CD14-positive monocyte (primary cell): ENCODE data around the gene PPP2R5B. TPM values are rescaled to one million over a fixed set of nuclear protein-coding genes. Genes with fewer than 3 reads are reported as not detected.

Experiments used
- DNase-seq, 3 donors: peaks; one replicate each; pipeline ENCODE4 v3.0.0-alpha.2; 2011 to 2022
- H2AFZ ChIP-seq: 2 replicates; pipeline ENCODE4 v1.6.0; 2012; ENCODE audit warnings: mild to moderate bottlenecking, low read depth, low read length, inconsistent platforms; ENCODE audit not compliant: insufficient read depth, poor library complexity, severe bottlenecking
- H3K27ac ChIP-seq, 2 donors: 1 replicate in 1 of 2; 2 replicates in 1 of 2; pipeline ENCODE4 v1.5.1; 2012 to 2013; ENCODE audit warnings: low read length in 2 of 2, control low read depth in 1 of 2, inconsistent platforms in 1 of 2, low read depth in 1 of 2, mild to moderate bottlenecking in 1 of 2
- H3K27me3 ChIP-seq, 2 donors: one replicate each; pipeline versions ENCODE4 v1.6.0 to v1.6.1; 2011 to 2013; ENCODE audit warnings: low read length in 2 of 2; ENCODE audit not compliant: control insufficient read depth in 2 of 2, insufficient read depth in 2 of 2
- H3K36me3 ChIP-seq, 2 donors: replicated peaks in 1 of 2; 1 replicate in 1 of 2; 2 replicates in 1 of 2; pipeline versions ENCODE4 v1.5.1 to v1.6.1; 2012 to 2013; ENCODE audit warnings: low read length in 2 of 2, control low read depth in 1 of 2, inconsistent platforms in 1 of 2, mild to moderate bottlenecking in 1 of 2; ENCODE audit not compliant: insufficient read depth in 2 of 2, control insufficient read depth in 1 of 2
- H3K4me1 ChIP-seq, 2 donors: 1 replicate in 1 of 2; 2 replicates in 1 of 2; pipeline versions ENCODE4 v1.5.1 to v1.6.1; 2012 to 2013; ENCODE audit warnings: low read length in 2 of 2, control low read depth in 1 of 2, inconsistent platforms in 1 of 2, mild to moderate bottlenecking in 1 of 2, moderate library complexity in 1 of 2; ENCODE audit not compliant: insufficient read depth in 2 of 2, control insufficient read depth in 1 of 2
- H3K4me2 ChIP-seq: replicated peaks from 2 replicates; pipeline ENCODE3; 2012; ENCODE audit warnings: low read length, moderate library complexity, mild to moderate bottlenecking; ENCODE audit not compliant: poor library complexity, severe bottlenecking; ENCODE audit errors: extremely low read depth
- H3K4me3 ChIP-seq, 3 experiments: fragments of 200-600 bp in 1 of 3; sonication (generic) in 1 of 3; replicated peaks in 1 of 3; 1 replicate in 2 of 3; 2 replicates in 1 of 3; pipeline ENCODE4 v1.5.1; 2011 to 2013; ENCODE audit warnings: low read length in 3 of 3, mild to moderate bottlenecking in 3 of 3, control low read depth in 2 of 3, low read depth in 2 of 3, inconsistent platforms in 1 of 3, moderate library complexity in 1 of 3
- H3K79me2 ChIP-seq: 2 replicates; pipeline ENCODE4 v1.6.0; 2012; ENCODE audit warnings: mild to moderate bottlenecking, control low read depth, inconsistent platforms, low read length, moderate library complexity; ENCODE audit not compliant: insufficient read depth
- H3K9ac ChIP-seq: 2 replicates; pipeline ENCODE4 v1.6.0; 2017; ENCODE audit warnings: low read length, mild to moderate bottlenecking; ENCODE audit not compliant: insufficient read depth, poor library complexity, severe bottlenecking
- H3K9me3 ChIP-seq, 2 donors: replicated peaks in 1 of 2; 1 replicate in 1 of 2; 2 replicates in 1 of 2; pipeline versions ENCODE4 v1.5.1 to v1.6.1; 2012 to 2013; ENCODE audit warnings: low read length in 2 of 2, control low read depth in 1 of 2; ENCODE audit not compliant: control insufficient read depth in 1 of 2, insufficient read depth in 1 of 2
- H4K20me1 ChIP-seq: 2 replicates; pipeline ENCODE4 v1.6.0; 2012; ENCODE audit warnings: mild to moderate bottlenecking, low read length, control low read depth, moderate library complexity; ENCODE audit not compliant: insufficient read depth
- H3K27ac Mint-ChIP-seq, 7 donors: one replicate each; pipeline ENCODE4 v1.8.0; 2020; ENCODE audit warnings: mild to moderate bottlenecking in 7 of 7, mixed read lengths in 7 of 7, moderate library complexity in 6 of 7, inconsistent platforms in 2 of 7
- H3K27me3 Mint-ChIP-seq, 3 donors: one replicate each; pipeline ENCODE4 v1.8.0; 2021 to 2022; ENCODE audit warnings: low read depth in 3 of 3, mild to moderate bottlenecking in 3 of 3, mixed read lengths in 3 of 3, moderate library complexity in 3 of 3, inconsistent platforms in 1 of 3
- H3K36me3 Mint-ChIP-seq, 2 donors: one replicate each; pipeline ENCODE4 v1.8.0; 2020; ENCODE audit warnings: mixed read lengths in 2 of 2, inconsistent platforms in 1 of 2, mild to moderate bottlenecking in 1 of 2
- H3K4me1 Mint-ChIP-seq: one replicate; pipeline ENCODE4 v1.8.0; 2020; ENCODE audit warnings: mild to moderate bottlenecking, mixed read lengths
- H3K4me3 Mint-ChIP-seq, 2 donors: one replicate each; pipeline ENCODE4 v1.8.0; 2020; ENCODE audit warnings: mild to moderate bottlenecking in 2 of 2, mixed read lengths in 2 of 2, moderate library complexity in 1 of 2
- H3K9me3 Mint-ChIP-seq, 7 donors: one replicate each; pipeline ENCODE4 v1.8.0; 2020 to 2022; ENCODE audit warnings: mixed read lengths in 7 of 7, mild to moderate bottlenecking in 6 of 7, moderate library complexity in 6 of 7, inconsistent platforms in 2 of 7
- WGBS: methylation state at CpG from one replicate; pipeline ENCODE4 v1.1.5; 2013; ENCODE audit warnings: missing lambda C conversion rate; ENCODE audit not compliant: insufficient coverage; 5-methylcytosine and 5-hydroxymethylcytosine counted together
- intact Hi-C, 2 donors: fragments of 100-400 bp; cut with micrococcal nuclease; formaldehyde crosslinking; loops; one replicate each; pipeline versions ENCODE4 v1.15.0 to v1.15.1; 2023
- polyA plus RNA-seq, 3 donors: library from polyadenylated mRNA; depleted of rRNA in 1 of 3; unstranded in 2 of 3; stranded (reverse) in 1 of 3; fragments of 300-500 nt in 2 of 3; fragments of >200 nt in 1 of 3; fragmentation: Illumina TruSeq in 2 of 3; gene quantifications; 1 replicate in 2 of 3; 2 replicates in 1 of 3; pipeline ENCODE4 v1.2.3, GENCODE V29; 2012 to 2021
- TF ChIP-seq, protein P1 (sequence below): fragments of 200-600 bp; IDR thresholded peaks from one replicate; pipeline ENCODE4 v1.8.0; 2022; ENCODE audit warnings: antibody characterized with exemption, mild to moderate bottlenecking

The PPP2R5B gene
- polyA plus RNA-seq, 3 donors: 9.0 to 26.7 (median 9.4) TPM

DNA sequence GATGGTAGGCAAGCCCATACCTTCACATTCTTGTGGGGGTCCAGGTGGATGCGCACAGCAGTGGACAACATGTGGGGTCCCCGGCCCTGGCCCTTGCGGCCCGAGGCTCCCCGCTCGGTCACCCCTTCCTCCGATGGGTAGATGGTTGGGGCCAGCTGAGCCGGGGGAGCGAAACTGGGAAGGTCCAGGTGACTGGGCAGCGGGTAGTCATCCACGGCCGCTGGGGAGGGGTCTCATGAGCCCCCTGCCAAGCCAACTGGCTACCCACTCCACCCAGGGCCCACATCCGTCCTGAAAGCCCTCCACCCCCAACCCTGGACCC is 18.2 kb upstream of the PPP2R5B start:
- DNase-seq: no peak
- no peak overlapping the region for H3K27ac Mint-ChIP-seq
- Histone ChIP-seq H3K9me3 (no peaks in the 10 kb centered on the region), H4K20me1 (no peaks in the 10 kb centered on the region), H3K79me2 (no peaks in the 10 kb centered on the region), H3K4me3 (no peak overlapping the region), H2AFZ (no peak overlapping the region), H3K4me1 (no peaks in the 10 kb centered on the region), H3K4me2 (no peak overlapping the region), H3K27ac (no peak overlapping the region), H3K36me3 (peaks cover 84 to 92% of the 10 kb centered on the region in 2 donors), H3K9ac (no peak overlapping the region), H3K27me3 (no peaks in the 10 kb centered on the region)
- intact Hi-C loops: no loop called here
- WGBS: 96% methylated on average over 11 of the region's 13 CpGs
- H3K36me3 Mint-ChIP-seq: peaks cover 68 to 93% of the 10 kb centered on the region in 2 donors
- H3K9me3 Mint-ChIP-seq: peaks cover 0 to 1% (median 0%) of the 10 kb centered on the region in 7 donors
- no peaks in the 10 kb centered on the region for H3K27me3 Mint-ChIP-seq
- no peaks in the 10 kb centered on the region for H3K4me1 Mint-ChIP-seq
- no peak overlapping the region for H3K4me3 Mint-ChIP-seq
- TF ChIP-seq, protein P1, sequence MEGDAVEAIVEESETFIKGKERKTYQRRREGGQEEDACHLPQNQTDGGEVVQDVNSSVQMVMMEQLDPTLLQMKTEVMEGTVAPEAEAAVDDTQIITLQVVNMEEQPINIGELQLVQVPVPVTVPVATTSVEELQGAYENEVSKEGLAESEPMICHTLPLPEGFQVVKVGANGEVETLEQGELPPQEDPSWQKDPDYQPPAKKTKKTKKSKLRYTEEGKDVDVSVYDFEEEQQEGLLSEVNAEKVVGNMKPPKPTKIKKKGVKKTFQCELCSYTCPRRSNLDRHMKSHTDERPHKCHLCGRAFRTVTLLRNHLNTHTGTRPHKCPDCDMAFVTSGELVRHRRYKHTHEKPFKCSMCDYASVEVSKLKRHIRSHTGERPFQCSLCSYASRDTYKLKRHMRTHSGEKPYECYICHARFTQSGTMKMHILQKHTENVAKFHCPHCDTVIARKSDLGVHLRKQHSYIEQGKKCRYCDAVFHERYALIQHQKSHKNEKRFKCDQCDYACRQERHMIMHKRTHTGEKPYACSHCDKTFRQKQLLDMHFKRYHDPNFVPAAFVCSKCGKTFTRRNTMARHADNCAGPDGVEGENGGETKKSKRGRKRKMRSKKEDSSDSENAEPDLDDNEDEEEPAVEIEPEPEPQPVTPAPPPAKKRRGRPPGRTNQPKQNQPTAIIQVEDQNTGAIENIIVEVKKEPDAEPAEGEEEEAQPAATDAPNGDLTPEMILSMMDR: no peak

GRCh38 chr11:64908766-64909165 is 15.7 kb upstream of the PPP2R5B start:
- H3K36me3 ChIP-seq: peaks cover 82 to 93% of the 10 kb centered on the region in 2 donors

More at GRCh38 chr11:64908766-64909165, 15.7 kb upstream of the PPP2R5B start:
- Histone ChIP-seq H3K4me2 (no peak overlapping the region), H2AFZ (no peak overlapping the region), H3K4me1 (no peaks in the 10 kb centered on the region), H3K27ac (no peak overlapping the region), H4K20me1 (peaks cover under 1% of the 10 kb centered on the region), H3K27me3 (no peaks in the 10 kb centered on the region), H3K9ac (no peak overlapping the region), H3K4me3 (no peak overlapping the region), H3K79me2 (no peaks in the 10 kb centered on the region), H3K9me3 (no peaks in the 10 kb centered on the region)
- Mint-ChIP-seq H3K27ac (no peak overlapping the region), H3K4me1 (no peaks in the 10 kb centered on the region), H3K9me3 (peaks cover 0 to under 1% (median 0%) of the 10 kb centered on the region in 7 donors), H3K27me3 (no peaks in the 10 kb centered on the region), H3K36me3 (peaks cover 75 to 96% of the 10 kb centered on the region in 2 donors), H3K4me3 (no peak overlapping the region)
- no peak for DNase-seq
- TF ChIP-seq, protein P1: no peak
- WGBS: 100% methylated on average over 5 of the region's 11 CpGs
- intact Hi-C loops: no loop called here
